GM12878 (cell line): ENCODE measurements around the gene IGFALS. TPM values are rescaled to one million over a fixed set of nuclear protein-coding genes. Genes with fewer than 3 reads are reported as not detected.

Source experiments
- ATAC-seq: fragments of 200-7000 bp; cut with Tn5 transposase; 3 replicates; pipeline ENCODE4 v1.9.1; 2020; ENCODE audit warnings: mild to moderate bottlenecking, moderate library complexity
- BruUV-seq: library from RNA; stranded (reverse); fragments of 400-500 nt; replicated peaks from 2 replicates; lab custom pipeline; 2021; lab: Mats Ljungman, UMichigan
- CTCF ChIA-PET: fragments of 300-600 bp; sonication (Branson Sonifier 250); formaldehyde crosslinking; extraction: SDS; loops from one replicate; lab custom pipeline; 2021; ENCODE audit warnings: inconsistent platforms; lab: Yijun Ruan, JAX
- POLR2A ChIA-PET: fragments of 350-600 bp; formaldehyde crosslinking; extraction: SDS; loops from one replicate; lab custom pipeline; 2021; ENCODE audit warnings: inconsistent platforms; lab: Charles Lee
- RAD21 ChIA-PET: fragments of 300-600 bp; sonication (Branson Sonifier 250); formaldehyde crosslinking; loops from one replicate; lab custom pipeline; 2023; ENCODE audit warnings: antibody characterized with exemption; ENCODE audit not compliant: unreplicated experiment; lab: Charles Lee
- SMC1A ChIA-PET: fragments of 300-600 bp; sonication (Branson Sonifier 250); formaldehyde crosslinking; loops from one replicate; lab custom pipeline; 2023; ENCODE audit not compliant: unreplicated experiment, uncharacterized antibody; lab: Charles Lee
- DNase-seq: peaks from one replicate; pipeline ENCODE4 v3.0.0-alpha.2; 2011; ENCODE audit warnings: low read depth, low spot score
- FAIRE-seq: peaks from 3 replicates; lab custom pipeline; 2011; peaks lifted over from hg19 to GRCh38; lab: Jason Lieb, UNC
- H2AFZ ChIP-seq: 2 replicates; pipeline ENCODE4 v1.6.0; 2011; ENCODE audit warnings: low read depth, low read length, control low read depth; ENCODE audit not compliant: control insufficient read depth
- H3K27ac ChIP-seq: 2 replicates; pipeline ENCODE4 v1.5.1; 2011; ENCODE audit warnings: control low read depth; ENCODE audit not compliant: control insufficient read depth, insufficient read depth
- H3K27me3 ChIP-seq, 2 experiments: replicated peaks in 1 of 2; 2 replicates each; pipeline versions ENCODE4 v1.6.0 to v1.6.1; 2011; ENCODE audit warnings: low read length in 1 of 2; ENCODE audit not compliant: control insufficient read depth in 2 of 2, insufficient read depth in 2 of 2
- H3K36me3 ChIP-seq, 2 experiments: 2 replicates each; pipeline ENCODE4 v1.5.1; 2011; ENCODE audit warnings: low read length in 1 of 2; ENCODE audit not compliant: control insufficient read depth in 2 of 2, insufficient read depth in 2 of 2
- H3K4me1 ChIP-seq: 2 replicates; pipeline ENCODE4 v1.6.1; 2011; ENCODE audit warnings: mild to moderate bottlenecking, low read length, moderate library complexity, mixed read lengths; ENCODE audit not compliant: control insufficient read depth, insufficient read depth
- H3K4me2 ChIP-seq: 2 replicates; pipeline ENCODE4 v1.6.0; 2011; ENCODE audit warnings: control low read depth; ENCODE audit not compliant: control insufficient read depth, insufficient read depth
- H3K4me3 ChIP-seq: fragments of 200-600 bp; sonication (generic); 2 replicates; pipeline ENCODE4 v1.5.1; 2016
- H3K79me2 ChIP-seq: 2 replicates; pipeline ENCODE4 v1.6.0; 2011; ENCODE audit warnings: low read length; ENCODE audit not compliant: control insufficient read depth, insufficient read depth
- H3K9ac ChIP-seq: 2 replicates; pipeline ENCODE4 v1.8.0; 2011; ENCODE audit warnings: low read length, control low read depth, mixed read lengths; ENCODE audit not compliant: control insufficient read depth, insufficient read depth
- H3K9me3 ChIP-seq: replicated peaks from 3 replicates; pipeline ENCODE4 v1.5.1; 2011; ENCODE audit warnings: mild to moderate bottlenecking, low read length; ENCODE audit not compliant: control insufficient read depth, insufficient read depth
- H4K20me1 ChIP-seq: 2 replicates; pipeline ENCODE4 v1.6.0; 2011; ENCODE audit not compliant: control insufficient read depth, insufficient read depth
- CBFB ChIP-seq: IDR thresholded peaks from 2 replicates; pipeline ENCODE4 v1.6.1; 2016; ENCODE audit warnings: antibody characterized with exemption, low read depth
- FOXM1 ChIP-seq: IDR thresholded peaks from 2 replicates; pipeline ENCODE4 v1.6.1; 2012; ENCODE audit warnings: low read depth, mild to moderate bottlenecking, inconsistent platforms, low read length, moderate library complexity
- MEF2B ChIP-seq: fragments of 450-650 bp; IDR thresholded peaks from 2 replicates; pipeline ENCODE4 v1.6.1; 2018; ENCODE audit warnings: mild to moderate bottlenecking, moderate library complexity; ENCODE audit not compliant: partially characterized antibody, poor library complexity, severe bottlenecking
- NBN ChIP-seq: fragments of 450-650 bp; IDR thresholded peaks from 2 replicates; pipeline ENCODE4 v1.6.1; 2016
- NRF1 ChIP-seq: conservative IDR thresholded peaks from 2 replicates; pipeline ENCODE4 v1.6.1; 2011; ENCODE audit warnings: mild to moderate bottlenecking, low read depth, low read length, improper control_type of control experiment
- RAD21 ChIP-seq: IDR thresholded peaks from 2 replicates; pipeline ENCODE4 v1.6.1; 2011; ENCODE audit warnings: mild to moderate bottlenecking, low read depth, low read length, moderate library complexity; ENCODE audit not compliant: insufficient read depth
- RB1 ChIP-seq: fragments of 450-650 bp; formaldehyde crosslinking; IDR thresholded peaks from 2 replicates; pipeline ENCODE4 v1.6.1; 2017; ENCODE audit warnings: mild to moderate bottlenecking, borderline replicate concordance
- RELA ChIP-seq: fragments of 450-650 bp; IDR thresholded peaks from 2 replicates; pipeline ENCODE4 v1.8.0; 2014; ENCODE audit warnings: borderline replicate concordance; ENCODE audit not compliant: partially characterized antibody
- STAT1 ChIP-seq: fragments of 450-650 bp; conservative IDR thresholded peaks from 2 replicates; pipeline ENCODE4 v1.6.1; 2014; ENCODE audit warnings: antibody characterized with exemption, mild to moderate bottlenecking
- WGBS: methylation state at CpG from one replicate; pipeline ENCODE4 v1.1.6; 2016; ENCODE audit warnings: low lambda C conversion rate; ENCODE audit not compliant: insufficient replicate concordance, insufficient coverage; ENCODE audit errors: missing lambda C conversion rate; 5-methylcytosine and 5-hydroxymethylcytosine counted together
- in situ Hi-C: fragments of 300-500 bp; cut with MboI; formaldehyde crosslinking; loops from 9 replicates; pipeline ENCODE4 v1.14.3; 2018; ENCODE audit warnings: mixed read lengths
- intact Hi-C: fragments of 100-400 bp; cut with micrococcal nuclease; formaldehyde crosslinking; loops from one replicate; pipeline ENCODE4 v1.14.2; 2022; ENCODE audit not compliant: unreplicated experiment
- polyA plus RNA-seq, 11 experiments: library from polyadenylated mRNA; depleted of rRNA in 4 of 11; unstranded in 6 of 11; stranded (reverse) in 5 of 11; fragments of >200 nt; fragmentation: Nextera tagmentation in 4 of 11; fragmentation: Illumina TruSeq in 1 of 11; extraction: Ambion mirVana in 4 of 11; extraction: Trizol in 1 of 11; gene quantifications; 1 replicate in 1 of 11; 2 replicates in 10 of 11; pipeline versions ENCODE4 v1.2.1 to v1.2.3, GENCODE V29; 2011 to 2016; ENCODE audit warnings: inconsistent platforms in 2 of 11, missing spikeins in 2 of 11, low read depth in 1 of 11
- total RNA-seq, 4 experiments: library from RNA; depleted of rRNA in 3 of 4; stranded (reverse); fragments of >200 nt in 3 of 4; fragmentation: Illumina TruSeq in 1 of 4; extraction: Trizol in 1 of 4; gene quantifications; 2 replicates each; pipeline versions ENCODE4 v1.2.1 to v1.2.3, GENCODE V29; 2013 to 2021

Gene IGFALS
- total and polyA plus RNA-seq, 10 of the 15 experiments (the other 5 are each of a cell fraction or from before 2014, with no cell fraction given), result 0.04 to 0.11 TPM; not detected in 8

DNA sequence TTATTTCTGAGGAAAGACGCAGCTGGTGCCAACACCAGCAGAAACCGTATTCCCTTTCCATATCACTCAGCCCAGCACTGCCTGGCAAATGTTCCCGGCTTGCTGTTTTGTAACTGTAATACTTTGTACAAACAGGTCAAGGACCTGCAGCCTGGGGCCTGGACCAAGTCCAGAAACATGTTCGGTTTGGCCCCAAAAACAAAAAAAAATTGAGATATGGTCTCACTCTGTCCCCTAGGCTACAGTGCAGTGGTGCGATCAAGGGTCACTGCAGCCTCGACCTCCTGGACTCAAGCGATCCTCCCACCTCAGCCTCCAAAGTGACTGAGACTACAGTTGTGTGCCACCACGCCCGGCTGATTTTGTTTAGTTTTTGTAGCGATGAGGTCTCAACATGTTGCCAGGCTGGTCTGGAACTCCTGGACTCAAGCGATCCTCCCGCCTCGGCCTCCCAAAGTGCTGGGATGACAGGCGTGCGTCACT, 31.9 kb upstream of the IGFALS start:
- ChIA-PET RAD21 (no interaction called here), CTCF (no interaction called here), SMC1A (interaction anchor here (1.6 kb wide), 1 partner anchor 43 kb away, joined by 3 read pairs; the partner anchor contains the start of genes NUBP2 and SPSB3), POLR2A (no interaction called here)
- no peaks in the 10 kb centered on the region for H3K27me3 ChIP-seq
- TF ChIP-seq RELA, result no peak
- TF ChIP-seq MEF2B, result no peak
- no peak for TF ChIP-seq STAT1
- no peak for TF ChIP-seq CBFB
- no peak for TF ChIP-seq NBN
- no peak for TF ChIP-seq RB1
- TF ChIP-seq FOXM1, result no peak
- no peak for TF ChIP-seq NRF1
- no peak for TF ChIP-seq RAD21
- FAIRE-seq (no peak), ATAC-seq (no peak), DNase-seq (no peak)
- no peak overlapping the region for H3K27ac ChIP-seq
- H3K79me2 ChIP-seq, result peaks cover 17% of the 10 kb centered on the region
- BruUV-seq, result TSS peak; percentile 74
- WGBS, result 54% methylated on average over 15 of the region's 15 CpGs
- H2AFZ ChIP-seq, result no peak overlapping the region
- H3K36me3 ChIP-seq, result no peaks in the 10 kb centered on the region
- intact Hi-C loops, result no loop called here
- in situ Hi-C loops, result no loop called here
- peak overlapping the region; percentile 75 for H3K4me3 ChIP-seq
- H3K9me3 ChIP-seq, result no peaks in the 10 kb centered on the region
- peak overlapping the region; percentile 70 for H3K4me2 ChIP-seq
- no peak overlapping the region for H3K9ac ChIP-seq
- no peaks in the 10 kb centered on the region for H4K20me1 ChIP-seq
- H3K4me1 ChIP-seq, result peaks cover 4% of the 10 kb centered on the region; the same call in 1 of the 2 replicates
